Activated CD4-positive, alpha-beta T cell treated with anti-CD3 and anti-CD28 coated beads for 48 hours (primary cell): ENCODE data around the gene TMEM234.
A peak's percentile ranks its signal among the peaks of the same experiment; 100 is the strongest.

Experiments
- DNase-seq: peaks from one replicate; pipeline ENCODE4 v3.0.0-alpha.2; 2020

Gene TMEM234

DNA sequence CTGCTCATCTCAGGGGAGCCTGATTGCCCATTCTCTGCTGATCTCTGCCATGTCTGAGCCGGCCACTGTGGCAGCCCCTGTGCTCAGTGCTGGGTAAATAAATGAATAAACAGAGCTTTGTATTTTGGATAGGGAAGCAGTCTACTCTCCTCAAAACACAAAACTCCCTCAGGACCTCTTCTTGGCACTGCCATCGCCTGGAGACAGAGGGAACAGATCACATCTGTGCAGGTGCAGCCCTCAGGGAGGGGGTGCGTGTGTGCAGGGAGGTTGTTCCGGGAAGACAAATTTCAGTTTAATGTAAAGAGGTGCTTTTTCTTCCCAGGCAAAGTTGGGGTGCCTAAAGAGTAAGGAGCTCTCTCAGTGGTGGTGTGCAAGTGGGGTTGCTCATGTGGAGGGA is 17.2 kb upstream of the TMEM234 start:
- no peak for DNase-seq

DNA sequence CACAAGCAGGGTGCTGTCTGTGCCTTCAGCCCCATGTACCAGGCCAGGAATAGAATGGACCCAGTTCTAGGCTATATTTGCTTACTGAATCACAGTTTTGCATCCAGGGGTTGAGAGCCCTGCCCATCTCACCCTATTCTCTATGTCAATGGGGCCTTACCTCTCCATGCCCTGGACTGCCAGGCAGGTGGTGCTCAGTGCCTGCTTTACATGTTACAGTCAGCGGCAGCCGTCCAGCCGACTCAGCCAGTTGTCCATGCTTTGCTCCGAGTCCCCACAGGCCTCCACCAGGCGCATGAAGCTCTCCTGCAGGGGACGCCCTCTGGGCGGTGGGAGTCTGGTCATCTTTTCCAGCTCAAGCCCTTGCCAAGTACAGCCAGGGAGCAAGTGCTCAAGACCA is 12.6 kb upstream of the TMEM234 start:
- no peak for DNase-seq

DNA sequence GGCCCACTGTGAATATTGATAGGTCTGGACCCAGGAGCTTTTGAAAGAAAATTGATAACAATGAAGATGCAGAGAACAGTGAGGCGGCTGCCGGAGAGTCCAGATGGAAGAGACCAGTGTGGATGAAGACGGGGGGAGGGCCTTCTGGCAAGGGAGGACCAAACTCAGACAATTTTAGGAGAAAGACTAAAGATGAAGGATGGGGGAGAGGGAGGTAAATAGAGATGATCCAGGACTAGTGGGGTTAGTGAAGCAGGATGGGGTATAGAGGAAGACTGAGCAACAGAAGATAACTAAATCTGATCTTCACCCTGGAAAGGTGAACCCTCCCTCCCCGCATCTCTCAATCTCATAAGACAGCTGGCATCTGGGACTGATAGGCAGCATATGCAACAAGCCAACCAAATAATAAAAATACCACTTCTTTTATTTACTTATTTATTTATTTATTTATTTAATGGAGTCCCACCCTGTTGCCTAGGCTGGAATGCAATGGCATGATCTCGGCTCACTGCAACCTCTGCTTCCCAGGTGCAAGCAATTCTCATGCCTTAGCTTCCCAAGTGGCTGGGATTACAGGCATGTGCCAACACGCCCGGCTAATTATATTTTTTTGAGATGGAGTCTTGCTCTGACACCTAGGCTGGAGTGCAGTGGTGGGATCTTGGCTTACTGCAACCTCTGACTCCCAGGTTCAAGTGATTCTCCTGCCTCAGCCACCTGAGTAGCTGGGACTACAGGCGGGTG is 10.6 kb upstream of the TMEM234 start:
- DNase-seq, result no peak

DNA sequence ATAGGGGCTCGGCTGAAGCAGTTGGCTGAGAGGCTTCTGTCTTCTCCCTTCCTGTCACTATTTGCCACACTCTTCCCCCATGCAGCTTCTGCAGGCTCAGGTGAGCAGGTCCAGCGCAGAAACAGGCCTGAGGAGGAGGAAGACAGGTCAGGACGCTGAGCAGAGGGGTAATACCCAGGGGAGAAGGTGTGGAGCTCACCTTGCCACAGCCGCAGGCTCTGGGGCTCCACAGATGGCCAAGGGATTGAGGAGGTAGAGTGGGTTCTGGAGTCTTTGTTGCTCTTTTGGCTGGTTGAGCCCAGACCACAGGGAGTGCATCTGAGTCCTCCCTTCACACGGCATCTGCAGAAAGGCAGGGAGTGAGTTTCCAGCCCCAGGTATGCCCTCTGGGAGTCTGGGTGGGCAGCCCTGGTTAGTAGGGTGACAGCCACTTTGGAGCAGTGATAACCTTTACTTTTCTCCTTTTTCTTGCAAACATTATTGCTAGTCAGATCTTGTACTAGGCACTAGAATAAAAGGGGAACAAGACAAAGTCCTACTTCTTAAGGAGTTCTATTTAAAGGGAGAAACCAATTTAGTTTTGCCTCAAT is 9.8 kb upstream of the TMEM234 start:
- DNase-seq, result no peak

DNA sequence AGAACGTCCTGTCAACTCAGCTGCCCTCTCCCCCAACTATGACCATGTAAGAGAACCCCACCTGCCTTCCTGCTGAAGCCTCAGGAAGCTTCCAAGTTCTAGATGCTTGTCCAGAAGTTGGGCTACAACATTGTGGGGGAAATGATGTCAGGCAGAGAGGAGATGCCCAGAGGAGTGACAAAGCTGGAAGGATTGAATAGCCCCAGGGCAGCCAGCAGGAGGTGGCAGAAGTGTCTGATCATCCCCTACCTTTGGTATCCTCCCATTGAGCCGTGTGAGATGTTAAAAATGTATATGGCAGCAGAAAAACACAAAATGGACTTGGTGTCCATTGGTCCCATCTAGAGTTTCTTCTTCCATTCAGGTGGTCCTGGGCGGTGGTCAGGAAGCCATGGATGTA is 6.6 kb upstream of the TMEM234 start:
- no peak for DNase-seq

DNA sequence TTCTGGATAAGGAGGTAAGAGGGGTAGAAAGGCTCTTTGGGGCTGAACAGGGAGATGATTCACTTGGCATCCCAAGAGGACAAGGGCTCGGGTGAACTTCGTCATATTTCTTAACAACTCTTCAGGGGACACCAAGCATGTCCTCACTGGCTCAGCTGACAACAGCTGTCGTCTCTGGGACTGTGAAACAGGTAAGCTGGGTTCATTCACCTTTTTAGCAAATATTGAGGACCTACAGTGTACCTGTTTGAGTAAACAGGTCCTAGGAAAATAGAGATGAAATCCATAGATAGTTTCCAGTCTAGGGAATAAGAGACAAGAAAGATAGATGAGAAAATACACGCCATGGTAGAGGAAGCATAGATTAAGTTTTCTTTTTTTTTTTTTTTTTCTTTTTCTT is 2.1 kb upstream of the TMEM234 start:
- no peak for DNase-seq

DNA sequence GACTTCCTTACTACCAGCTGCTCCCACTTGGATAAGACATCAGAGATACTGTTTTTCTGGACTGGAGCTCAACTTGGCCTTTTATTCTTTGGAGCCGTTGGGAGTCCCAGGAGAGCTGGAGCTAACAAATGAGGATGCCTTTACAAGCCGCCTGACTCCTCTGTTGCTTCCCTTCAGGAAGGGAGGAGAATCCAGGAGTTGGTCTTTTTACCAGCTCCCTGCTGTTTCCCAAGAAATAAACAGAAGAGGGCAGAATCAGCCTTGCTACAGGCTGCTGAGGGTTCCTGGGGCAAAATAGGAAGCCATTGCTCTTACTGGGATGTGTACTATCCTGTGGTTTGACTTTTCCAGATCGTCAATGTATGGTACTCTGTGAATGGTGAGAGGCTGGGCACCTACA is 1.5 kb upstream of the TMEM234 start:
- DNase-seq, result no peak

DNA sequence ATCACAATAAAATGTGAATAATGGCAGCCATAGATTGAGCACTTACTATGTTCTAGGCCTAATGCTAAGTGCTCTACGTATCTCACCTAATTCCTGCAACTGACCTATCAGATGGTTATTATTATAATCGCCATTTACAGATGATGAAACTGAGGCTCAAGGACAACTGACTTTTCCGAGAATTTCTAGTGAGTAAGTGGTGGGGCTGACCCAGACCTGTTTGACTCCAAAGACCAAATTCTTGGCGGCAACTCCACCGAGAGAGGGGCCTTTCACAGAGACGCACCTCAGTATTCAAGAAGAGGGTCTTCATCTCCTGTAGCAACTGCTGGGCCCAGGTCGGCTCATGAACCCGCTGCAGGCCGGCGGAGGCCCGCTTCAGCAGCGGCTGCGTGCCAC is 573 bp downstream of the TMEM234 start:
- DNase-seq, result no peak

DNA sequence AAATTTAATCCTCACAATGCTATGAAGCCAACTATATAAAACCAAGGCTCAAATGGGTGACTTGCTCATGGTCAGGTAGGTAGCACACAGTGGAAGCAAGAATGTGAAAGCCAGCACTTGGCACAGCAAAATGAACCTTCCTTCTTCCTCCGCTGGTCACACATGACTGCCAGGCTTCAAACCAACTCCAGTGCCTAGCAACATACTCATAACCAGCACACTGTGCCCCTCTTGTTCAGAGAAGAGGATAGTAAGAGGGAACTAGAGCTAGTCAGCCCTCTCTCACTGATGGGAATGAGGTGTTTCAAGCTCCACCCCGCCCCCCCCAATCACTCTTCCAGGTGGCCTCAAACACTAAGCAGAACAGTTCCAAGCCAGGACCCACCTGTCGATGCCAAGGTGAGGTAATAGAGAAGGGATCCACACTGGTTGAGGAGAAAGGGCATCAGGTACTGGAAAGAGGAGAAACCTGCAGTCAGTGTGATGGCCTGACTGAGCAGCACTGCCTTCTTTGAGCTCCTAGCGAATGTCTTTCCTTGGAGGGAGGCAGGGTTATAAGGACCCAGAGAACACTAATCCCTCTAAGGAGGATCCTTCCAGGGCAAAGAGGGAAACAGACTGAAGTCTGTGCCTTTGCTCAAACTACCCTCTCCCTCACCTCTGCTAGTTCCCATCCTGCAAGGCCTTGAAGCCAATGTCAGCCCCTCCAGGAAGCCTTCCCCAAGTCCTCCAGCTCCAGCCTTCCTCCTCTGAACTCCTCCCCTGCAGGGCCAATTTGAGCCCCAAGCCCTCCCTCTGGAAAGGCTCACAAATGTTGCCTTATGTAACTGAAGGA is 1.2 kb downstream of the TMEM234 start:
- no peak for DNase-seq

DNA sequence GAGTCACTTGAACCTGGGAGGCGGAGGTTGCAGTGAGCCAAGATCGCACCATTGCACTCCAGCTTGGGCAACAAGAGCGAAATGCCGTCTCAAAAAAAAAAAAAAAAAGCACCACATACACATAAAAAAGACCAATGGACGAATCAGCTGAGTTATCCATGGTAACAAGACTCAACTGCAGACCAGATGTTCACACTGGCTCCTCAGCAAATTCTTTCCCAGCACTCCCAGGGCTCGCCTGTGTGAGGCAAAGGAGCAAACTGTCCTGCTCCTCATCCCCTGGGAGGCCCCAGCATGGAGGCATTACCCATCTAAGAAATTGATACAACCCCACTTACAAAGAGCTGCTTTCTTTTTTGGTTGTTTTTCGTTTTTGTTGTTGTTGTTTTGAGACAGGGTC is 3.1 kb downstream of the TMEM234 start:
- DNase-seq, result no peak

DNA sequence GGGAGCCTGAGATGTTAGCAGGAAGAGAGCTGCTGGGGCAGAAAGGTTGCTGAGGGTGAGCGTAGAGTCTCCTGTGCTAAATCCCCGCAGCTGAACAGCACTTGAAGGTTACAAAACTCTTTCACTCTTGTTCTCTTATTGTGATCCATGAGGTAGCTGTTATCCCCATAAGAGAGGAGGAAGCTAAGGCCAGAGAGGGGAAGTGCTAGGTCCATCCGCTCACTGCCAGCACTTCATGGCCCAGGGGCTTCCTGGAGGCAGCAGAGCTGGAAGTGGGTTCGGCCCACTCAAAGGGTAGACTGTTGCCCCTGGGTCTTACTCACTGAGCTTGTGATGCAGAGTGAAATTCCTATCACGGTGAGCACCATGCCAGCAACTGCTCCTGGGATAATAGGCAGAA is 5.6 kb downstream of the TMEM234 start:
- DNase-seq, result no peak

DNA sequence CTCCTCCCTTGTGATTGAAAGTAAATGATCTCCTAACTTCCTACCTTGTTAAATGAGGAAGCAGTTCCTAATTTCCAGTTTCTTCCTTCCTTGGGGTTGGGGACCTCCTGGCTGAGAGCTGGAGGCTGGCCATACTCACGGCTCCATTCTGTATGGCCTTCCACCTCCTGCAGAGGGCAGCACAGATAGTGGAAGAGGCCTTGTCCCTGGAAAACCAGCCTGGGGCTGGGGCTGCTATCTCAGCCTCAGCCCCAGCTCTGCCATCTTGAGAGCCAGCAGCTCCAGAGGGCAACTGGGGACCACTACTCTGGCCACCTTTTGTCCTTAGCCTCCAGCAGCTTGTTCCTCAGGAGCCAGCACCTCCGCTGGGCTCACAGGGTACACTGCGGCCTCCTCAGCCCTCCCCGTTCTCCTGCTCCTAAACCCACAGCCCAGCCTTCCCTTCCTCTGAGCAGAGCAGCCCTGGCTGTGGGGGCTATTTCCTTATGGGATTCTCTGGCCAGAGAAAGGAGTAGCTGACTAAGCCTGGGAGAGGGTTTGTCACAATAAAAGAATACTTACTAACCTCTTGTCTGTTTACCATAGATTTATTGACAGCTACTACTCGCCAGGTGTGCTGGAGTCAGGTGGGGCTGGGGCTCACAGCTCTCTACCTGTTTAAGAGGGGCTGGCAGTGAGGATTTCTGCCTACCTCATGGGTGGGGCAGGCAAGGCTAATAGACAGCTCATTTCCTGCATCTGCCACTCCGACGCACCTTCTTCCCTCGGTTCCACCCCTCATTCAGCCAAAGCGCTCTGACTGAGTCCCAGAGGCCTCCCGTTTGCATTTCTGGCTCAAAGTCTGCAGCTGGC is 6.3 kb downstream of the TMEM234 start:
- peak; percentile 71 for DNase-seq

DNA sequence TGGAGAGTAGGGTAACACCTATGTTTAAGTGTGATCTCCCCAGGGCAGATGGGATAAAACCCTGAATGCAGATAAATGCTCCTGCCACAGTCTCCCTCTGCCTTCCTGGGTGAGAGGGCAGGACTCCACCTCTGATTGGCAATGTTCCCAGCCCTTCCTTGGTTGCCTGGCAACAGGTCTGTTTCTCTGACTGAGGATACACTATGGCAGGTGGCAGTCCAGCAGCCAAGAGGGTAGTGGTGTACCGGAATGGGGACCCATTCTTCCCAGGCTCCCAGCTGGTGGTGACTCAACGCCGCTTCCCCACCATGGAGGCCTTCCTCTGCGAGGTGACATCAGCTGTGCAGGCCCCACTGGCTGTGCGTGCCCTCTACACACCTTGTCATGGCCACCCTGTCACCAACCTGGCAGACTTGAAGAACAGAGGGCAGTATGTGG is 13.2 kb downstream of the TMEM234 start, which contains the start of gene DCDC2B:
DCDC2B (plus strand) TSS at position 199 of the 438 bp plus-strand sequence; CDS start at position 204, 5 bp downstream.
- no peak for DNase-seq

DNA sequence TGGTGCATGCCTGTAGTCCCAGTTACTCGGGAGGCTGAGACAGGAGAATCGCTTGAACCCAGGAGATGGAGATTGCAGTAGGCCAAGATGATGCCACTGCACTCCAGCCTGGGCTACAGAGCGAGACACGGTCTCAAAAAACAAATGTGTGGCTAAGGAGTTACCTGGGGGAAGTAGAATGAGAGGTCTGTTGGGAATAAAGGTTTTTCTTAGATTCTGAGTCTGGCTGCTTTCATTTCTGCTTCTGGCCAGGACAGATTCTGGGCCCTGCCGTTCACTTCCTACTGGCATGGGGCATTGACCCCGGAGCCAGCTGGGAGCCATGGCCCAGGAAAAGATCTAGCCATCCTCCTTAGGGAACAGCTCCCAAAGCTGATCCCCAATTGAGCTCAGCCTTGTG is 13.7 kb downstream of the TMEM234 start:
- DNase-seq, result no peak

DNA sequence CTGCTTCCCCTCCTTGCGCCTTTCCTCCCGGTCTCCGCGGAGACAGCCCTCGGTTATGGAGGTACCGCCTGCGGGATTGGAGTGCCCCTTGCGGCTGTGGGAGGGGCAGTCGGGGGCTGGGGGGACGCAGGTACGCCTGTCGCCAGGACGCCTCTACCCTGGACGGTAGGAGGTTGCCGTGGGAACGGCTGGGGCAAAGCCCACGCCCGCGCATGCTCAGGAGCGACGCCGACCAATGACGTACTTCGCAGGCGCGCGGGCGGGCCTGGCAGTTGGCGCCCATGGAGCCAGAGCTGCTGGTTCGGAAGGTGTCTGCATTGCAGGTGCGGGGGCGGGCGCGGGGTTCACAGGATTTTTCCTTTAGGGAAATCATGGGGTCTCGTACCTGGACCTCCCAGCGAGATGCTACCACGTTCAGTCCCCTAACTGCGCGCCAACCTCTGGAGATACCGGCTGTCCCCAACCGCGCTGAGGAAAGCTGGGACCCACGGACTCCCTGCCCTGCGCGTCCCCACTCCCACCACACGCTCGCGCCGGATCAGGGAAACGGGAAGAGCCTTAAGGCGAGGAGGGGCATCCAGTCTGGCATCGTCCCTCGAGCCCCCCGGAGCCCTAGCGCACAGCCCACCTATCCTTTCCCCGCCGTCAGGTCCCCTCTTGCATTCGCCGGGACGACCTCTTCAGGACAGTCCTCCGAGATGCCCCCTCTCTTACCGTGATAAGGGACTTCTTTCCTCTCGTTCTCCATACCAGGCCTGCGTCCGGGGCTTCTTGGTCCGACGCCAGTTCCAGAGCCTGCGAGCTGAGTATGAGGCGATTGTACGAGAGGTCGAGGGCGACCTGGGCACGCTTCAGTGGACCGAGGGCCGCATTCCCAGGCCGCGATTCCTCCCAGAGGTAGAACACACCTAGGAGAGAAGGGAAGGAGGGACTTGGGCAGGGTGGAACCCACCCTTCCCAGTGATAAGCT is 16.5 kb downstream of the TMEM234 start, which contains the start of gene IQCC:
IQCC (plus strand) TSS at position 271 of the 970 bp plus-strand sequence; CDS start at position 282, 11 bp downstream.
- peak; percentile 91 for DNase-seq

DNA sequence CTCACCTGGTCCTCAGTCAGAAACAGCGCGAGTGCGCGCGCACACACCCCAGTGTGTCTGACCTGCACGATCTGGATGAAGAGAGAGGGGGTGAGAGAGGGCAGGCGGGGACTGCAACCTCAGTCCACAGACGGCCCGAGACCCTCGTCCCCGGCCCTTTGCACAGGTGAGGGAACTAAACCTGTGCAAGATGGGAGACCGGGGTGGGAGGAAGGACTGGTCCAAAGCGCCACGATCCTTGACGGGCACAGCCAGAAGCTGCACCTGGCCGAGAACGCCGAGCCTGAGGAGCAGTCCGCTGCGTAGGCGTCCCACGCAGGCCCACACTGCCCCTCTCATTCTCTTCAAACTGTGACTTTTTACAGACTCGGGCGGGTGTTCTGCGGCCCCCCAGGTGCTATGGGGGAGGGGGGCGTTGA is 17.2 kb downstream of the TMEM234 start:
- DNase-seq, result no peak

DNA sequence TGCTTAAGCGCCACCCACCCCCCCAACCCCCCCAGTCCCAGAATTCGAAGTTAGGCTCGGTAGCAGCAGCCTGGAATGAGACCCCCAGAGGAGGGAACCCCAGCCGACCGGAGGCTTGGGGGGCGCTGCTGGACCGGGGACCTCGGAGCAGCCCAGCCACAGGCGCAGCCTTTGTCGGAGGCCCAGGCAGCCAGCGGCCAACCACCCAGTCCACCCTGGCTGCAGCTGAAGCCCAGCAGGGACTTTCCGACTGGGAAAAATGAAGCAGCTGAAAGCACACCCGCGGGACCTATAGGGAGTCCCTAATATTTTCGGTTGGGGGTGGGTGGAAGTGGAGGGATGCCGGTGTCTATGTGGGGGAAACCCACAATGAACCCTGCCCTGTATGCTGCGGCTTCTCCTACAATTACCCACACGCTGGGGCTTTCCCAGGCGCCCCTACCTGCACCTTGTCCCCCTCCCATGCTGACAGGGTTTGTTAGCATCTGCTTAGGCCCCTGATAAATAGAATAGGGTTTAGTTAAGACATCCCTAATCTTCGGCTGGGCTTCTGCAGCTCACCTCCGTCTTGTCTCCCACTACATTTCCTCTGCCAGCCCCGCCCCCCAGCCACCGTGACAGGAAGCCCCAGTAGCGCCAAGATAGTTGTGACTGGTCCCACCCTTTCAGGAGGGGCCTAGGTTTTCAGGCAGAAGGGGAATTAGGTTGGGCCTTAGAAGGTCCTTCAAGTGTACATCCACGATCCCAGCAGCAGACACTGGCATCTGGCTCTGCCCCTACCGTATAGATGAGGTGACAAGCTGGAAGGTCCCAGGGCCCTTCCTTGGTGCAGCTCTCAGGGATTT is 20.9 kb downstream of the TMEM234 start:
- DNase-seq, result peak; percentile 84

DNA sequence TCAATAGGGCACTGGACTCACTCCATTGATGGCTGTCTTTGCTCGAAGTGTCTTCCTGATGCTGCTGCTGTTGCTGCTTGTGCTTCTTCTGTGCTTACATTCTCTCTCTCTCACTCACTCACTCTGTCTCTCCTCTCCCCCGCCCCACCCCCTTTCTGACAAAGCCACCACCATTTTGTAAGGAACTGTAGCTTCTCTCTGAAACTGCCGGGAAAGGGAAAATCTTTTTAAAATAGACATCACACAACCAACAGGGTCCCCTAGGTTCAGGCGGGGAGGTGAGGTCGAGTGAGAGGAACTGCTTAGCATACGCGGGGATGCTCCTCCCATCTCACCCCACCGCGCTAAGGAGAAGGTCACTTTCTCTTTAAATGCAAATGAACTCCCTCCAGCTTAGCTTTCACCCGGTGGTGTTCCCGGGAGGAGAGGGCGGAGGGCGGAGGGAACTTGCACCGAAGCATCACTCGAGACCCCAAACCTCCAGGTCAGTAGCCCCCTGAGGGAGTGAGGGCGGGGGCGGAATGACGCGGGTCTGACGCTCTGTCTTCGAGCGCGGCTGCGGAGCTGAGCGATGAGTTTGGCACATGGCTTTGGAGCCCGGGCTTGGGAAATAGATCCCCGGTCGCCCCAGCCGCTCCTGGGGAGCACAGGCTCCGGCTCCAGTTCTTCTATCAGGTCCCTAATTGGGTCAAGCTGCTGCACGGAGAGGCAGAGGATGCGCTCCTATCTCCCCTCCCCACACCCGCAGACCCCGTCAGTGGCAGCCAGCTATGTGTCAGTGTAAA is 21.7 kb downstream of the TMEM234 start, which contains the start of gene CCDC28B:
CCDC28B (plus strand) TSS at position 370 of the 785 bp plus-strand sequence. CDS start 1,341 bp downstream, outside the sequence.
- DNase-seq, result peak; percentile 59

DNA sequence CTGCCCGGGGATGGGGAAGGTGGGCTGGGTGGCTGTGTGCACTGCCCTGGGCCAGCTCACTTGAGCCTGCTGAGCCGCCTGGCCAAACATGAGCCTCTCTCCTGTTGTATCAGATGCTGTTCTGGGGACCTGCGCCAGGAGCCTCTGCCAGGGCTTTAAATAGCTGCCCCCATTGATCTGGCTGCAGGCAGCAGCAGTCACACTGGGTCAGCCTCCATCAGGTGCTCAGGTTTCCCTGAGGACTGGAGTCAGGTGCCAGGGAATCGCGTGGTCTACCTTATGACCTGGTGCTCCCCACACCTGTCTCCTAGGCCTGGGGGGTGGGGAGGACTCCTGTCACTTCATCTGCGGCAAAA is 22.5 kb downstream of the TMEM234 start:
- no peak for DNase-seq
